Fibroblast of villous mesenchyme (primary cell): Measurements from ENCODE around the gene BEST1. TPM values are rescaled to one million over a fixed set of nuclear protein-coding genes. Genes with fewer than 3 reads are reported as not detected.

ENCODE experiments used
- DNase-seq: peaks from one replicate; pipeline ENCODE4 v3.0.0-alpha.2; 2010; ENCODE audit warnings: low read depth
- H3K4me3 ChIP-seq: 2 replicates; pipeline ENCODE4 v1.5.1; 2011; ENCODE audit warnings: low read depth, mild to moderate bottlenecking, low read length
- total RNA-seq: library from RNA; depleted of rRNA; stranded (reverse); fragments of >200 nt; gene quantifications from 2 replicates; pipeline ENCODE4 v1.2.3, GENCODE V29; 2012
- TF ChIP-seq, protein P1 (sequence below): IDR thresholded peaks from 2 replicates; pipeline ENCODE4 v1.5.1; 2012; ENCODE audit warnings: low read depth, mild to moderate bottlenecking, low read length; ENCODE audit not compliant: insufficient read depth

BEST1 gene
- total RNA-seq, 1 donor: 3.0 TPM

DNA sequence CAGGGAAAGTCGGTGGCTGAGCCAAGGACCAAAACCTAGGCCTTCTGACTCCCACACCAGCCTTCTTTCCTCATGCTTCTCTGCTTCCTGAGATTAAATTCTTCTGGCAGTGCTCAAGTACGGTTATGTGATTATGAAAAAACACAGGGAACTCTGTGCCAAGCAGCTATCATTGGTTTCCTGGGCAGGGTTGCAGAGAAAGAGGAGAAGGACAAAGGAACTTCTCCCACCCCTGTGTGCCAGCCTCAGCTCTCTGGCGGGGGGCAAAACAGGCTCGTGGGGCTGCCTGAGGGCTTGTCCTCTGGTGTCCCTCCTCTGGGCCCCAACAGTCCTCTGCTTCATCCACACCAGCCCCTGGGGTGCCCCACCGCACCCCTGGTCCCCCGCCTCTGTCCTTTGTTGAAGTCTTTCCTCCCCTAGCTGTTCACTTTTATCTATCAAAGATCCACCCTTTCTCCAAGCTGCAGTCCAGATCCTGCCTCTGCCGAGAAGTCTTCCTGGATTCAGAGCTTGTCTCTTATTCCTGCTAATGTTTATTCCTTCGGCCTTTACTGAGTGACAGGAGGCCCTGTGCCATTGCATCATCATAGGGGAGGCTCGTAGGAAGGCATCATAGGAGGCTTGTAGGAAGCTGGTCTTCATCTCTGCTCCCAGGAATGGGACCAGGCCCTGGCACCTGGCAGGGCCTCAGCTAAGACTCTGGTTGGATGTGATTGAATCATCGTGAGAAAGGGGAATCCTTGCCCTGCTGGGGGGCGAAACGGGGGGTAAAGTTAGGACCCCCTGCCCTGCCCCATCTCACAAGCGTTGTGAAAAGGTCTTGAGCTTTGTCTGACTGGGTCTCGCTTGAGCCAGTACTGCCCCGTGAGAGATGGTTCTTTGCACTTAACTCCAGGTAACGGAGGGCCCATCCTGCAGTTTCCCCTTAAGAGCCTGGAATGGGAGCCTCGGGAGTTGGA is 28.8 kb downstream of the BEST1 start:
- TF ChIP-seq, protein P1, sequence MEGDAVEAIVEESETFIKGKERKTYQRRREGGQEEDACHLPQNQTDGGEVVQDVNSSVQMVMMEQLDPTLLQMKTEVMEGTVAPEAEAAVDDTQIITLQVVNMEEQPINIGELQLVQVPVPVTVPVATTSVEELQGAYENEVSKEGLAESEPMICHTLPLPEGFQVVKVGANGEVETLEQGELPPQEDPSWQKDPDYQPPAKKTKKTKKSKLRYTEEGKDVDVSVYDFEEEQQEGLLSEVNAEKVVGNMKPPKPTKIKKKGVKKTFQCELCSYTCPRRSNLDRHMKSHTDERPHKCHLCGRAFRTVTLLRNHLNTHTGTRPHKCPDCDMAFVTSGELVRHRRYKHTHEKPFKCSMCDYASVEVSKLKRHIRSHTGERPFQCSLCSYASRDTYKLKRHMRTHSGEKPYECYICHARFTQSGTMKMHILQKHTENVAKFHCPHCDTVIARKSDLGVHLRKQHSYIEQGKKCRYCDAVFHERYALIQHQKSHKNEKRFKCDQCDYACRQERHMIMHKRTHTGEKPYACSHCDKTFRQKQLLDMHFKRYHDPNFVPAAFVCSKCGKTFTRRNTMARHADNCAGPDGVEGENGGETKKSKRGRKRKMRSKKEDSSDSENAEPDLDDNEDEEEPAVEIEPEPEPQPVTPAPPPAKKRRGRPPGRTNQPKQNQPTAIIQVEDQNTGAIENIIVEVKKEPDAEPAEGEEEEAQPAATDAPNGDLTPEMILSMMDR: no peak
- DNase-seq: peak; percentile 73
- H3K4me3 ChIP-seq: no peak overlapping the region

DNA sequence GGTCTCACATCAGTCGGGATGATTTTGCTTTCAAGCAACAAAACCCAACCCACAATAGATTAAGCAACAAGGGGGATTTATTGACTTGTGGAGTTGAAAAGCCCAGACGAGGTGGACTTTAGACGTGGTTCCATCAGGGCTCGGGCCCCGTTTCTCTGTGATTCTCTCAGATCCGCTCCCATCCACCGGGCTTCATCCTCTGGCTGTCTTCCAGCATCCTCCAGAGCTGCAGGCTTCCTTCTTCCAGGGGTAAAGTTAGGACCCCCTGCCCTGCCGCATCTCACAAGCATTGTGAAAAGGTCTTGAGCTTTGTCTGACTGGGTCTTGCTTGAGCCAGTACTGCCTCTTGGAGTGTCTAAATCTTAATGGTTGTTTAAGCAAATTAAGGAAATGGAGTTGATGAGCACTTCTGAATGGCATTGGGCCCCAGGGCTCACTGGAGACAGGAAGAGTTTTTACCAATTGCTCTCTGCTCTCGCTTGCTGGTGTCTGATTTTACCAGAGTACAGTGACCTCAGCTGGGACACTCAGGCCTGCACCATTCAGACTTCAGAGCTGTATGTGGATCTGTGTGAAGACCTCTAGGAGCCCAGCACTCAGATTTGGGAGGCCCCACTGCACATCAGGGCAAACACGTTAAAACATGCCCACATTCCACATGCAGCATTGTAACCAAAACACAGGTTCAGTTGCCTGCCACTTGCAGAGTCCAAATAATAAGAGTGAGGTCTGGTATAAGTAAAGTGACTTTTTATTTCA is 30.8 kb downstream of the BEST1 start:
- no peak for DNase-seq
- no peak overlapping the region for H3K4me3 ChIP-seq
- TF ChIP-seq, protein P1: no peak

DNA sequence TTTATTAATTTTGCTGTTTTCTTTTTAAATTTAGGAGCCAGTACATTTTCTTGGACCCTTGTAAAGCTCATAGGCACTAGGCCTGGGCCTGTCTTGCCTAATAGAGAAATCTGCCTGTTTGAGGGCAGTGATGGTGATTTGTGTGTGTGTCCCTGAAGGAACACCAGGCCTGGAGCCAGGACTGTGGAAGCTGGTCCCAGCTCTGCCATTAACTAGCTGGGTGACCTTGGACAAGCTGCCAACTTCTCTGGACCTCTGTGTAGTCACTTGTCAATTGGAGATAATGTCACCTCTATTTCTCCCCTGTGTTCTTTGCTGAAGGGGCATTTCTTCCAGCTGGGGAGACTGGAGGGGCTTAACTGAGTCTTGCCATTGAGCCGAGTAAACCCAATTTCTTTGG is 33.3 kb downstream of the BEST1 start:
- no peak for DNase-seq
- no peak overlapping the region for H3K4me3 ChIP-seq
- TF ChIP-seq, protein P1: no peak

DNA sequence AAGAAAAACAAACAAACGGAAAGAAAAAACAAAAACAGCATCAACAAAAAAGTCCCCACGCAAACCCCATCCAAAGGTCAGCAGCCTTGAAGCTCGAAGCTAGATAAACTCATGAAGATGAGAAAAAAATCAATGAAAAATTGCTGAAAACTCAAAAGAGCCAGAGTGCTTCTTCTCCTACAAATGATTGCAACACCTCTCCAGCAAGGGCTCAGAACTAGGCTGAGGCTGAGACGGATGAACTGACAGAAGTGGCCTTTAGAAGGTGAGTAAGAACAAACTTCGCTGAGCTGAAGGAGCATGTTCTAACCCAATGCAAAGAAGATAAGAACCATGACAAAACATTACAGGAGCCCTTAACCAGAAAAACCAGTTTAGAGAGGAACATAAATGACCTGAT is 35.7 kb downstream of the BEST1 start:
- TF ChIP-seq, protein P1: no peak
- no peak overlapping the region for H3K4me3 ChIP-seq
- no peak for DNase-seq

DNA sequence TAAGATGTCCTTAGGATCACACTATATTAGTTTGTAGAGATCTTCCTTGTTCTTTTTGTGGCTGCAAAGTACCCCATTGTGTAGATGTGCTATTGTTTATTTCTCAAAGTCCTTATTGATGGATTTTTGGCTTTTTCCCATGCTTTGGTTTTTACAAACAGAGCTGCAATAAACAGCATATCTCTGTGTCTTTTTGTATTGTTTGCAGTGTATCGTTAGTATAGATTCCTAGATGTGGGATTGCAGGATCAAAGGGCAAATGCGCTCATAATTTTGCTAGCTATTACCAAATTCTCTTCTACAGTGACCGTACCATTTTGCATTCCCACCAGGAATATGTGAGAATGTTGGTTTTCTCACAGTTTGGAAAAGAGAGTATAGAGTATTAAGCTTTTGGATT is 44.8 kb downstream of the BEST1 start:
- no peak overlapping the region for H3K4me3 ChIP-seq
- TF ChIP-seq, protein P1: no peak
- DNase-seq: no peak

DNA sequence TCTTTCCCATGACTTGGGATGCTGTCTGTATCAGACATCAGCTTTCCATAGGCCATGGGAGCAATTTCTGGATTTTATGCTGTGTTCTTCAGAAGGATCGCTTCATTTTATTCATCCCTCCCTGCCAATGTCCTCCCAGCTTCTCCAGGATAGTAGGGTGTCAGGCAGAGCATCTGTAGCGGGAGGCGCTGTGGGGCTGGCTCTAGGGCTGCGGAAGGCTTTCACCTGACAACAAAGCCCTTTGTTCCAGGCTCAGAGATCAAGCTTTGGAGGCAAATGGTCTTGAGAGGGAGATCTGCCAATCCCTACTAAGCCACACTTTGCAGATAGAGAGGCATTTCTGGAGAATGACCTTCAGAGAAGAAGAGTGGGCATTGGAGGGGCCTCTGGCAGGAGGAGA is 46.8 kb downstream of the BEST1 start:
- TF ChIP-seq, protein P1: no peak
- no peak overlapping the region for H3K4me3 ChIP-seq
- DNase-seq: no peak
